H9 (cell line): ENCODE measurements around the gene HM13. TPM values are rescaled to one million over a fixed set of nuclear protein-coding genes. Genes with fewer than 3 reads are reported as not detected.

Source experiments
- DNase-seq: peaks from one replicate; pipeline ENCODE4 v3.0.0-alpha.2; 2017
- H2AFZ ChIP-seq: one replicate; pipeline ENCODE4 v1.6.1; 2013; ENCODE audit warnings: mild to moderate bottlenecking, low read length, control low read depth, moderate library complexity
- H2AK5ac ChIP-seq: 2 replicates; pipeline ENCODE4 v1.6.1; 2013; ENCODE audit warnings: low read length, control low read depth, mixed read lengths; ENCODE audit not compliant: insufficient read length
- H2BK120ac ChIP-seq: one replicate; pipeline ENCODE4 v1.6.1; 2013; ENCODE audit warnings: low read depth, mild to moderate bottlenecking, low read length, control low read depth, inconsistent platforms; ENCODE audit not compliant: poor library complexity, severe bottlenecking
- H2BK12ac ChIP-seq: 2 replicates; pipeline ENCODE4 v1.6.1; 2013; ENCODE audit warnings: low read length, control low read depth, mixed read lengths, low read depth; ENCODE audit not compliant: insufficient read length
- H2BK15ac ChIP-seq: 2 replicates; pipeline ENCODE4 v1.6.1; 2013; ENCODE audit warnings: low read depth, low read length, control low read depth
- H2BK20ac ChIP-seq: one replicate; pipeline ENCODE4 v1.6.1; 2013; ENCODE audit warnings: low read depth, mild to moderate bottlenecking, low read length, control low read depth, inconsistent platforms; ENCODE audit not compliant: poor library complexity, severe bottlenecking
- H2BK5ac ChIP-seq: 2 replicates; pipeline ENCODE4 v1.6.1; 2013; ENCODE audit warnings: low read length, control low read depth, mixed read lengths; ENCODE audit not compliant: insufficient read length
- H3K14ac ChIP-seq: 2 replicates; pipeline ENCODE4 v1.6.1; 2013; ENCODE audit warnings: low read length, control low read depth; ENCODE audit not compliant: insufficient read depth
- H3K18ac ChIP-seq: 2 replicates; pipeline ENCODE4 v1.6.1; 2013; ENCODE audit warnings: low read depth, mild to moderate bottlenecking, mixed read lengths, low read length, control low read depth; ENCODE audit not compliant: insufficient read length
- H3K23ac ChIP-seq: 2 replicates; pipeline ENCODE4 v1.6.1; 2013; ENCODE audit warnings: low read length, control low read depth, mixed read lengths, low read depth; ENCODE audit not compliant: insufficient read length
- H3K23me2 ChIP-seq: 2 replicates; pipeline ENCODE4 v1.6.1; 2013; ENCODE audit warnings: low read depth, mild to moderate bottlenecking, mixed read lengths, low read length, control low read depth; ENCODE audit not compliant: insufficient read length, poor library complexity, severe bottlenecking
- H3K27ac ChIP-seq: 2 replicates; pipeline ENCODE4 v1.5.1; 2013; ENCODE audit warnings: low read length, control low read depth, mixed read lengths, low read depth; ENCODE audit not compliant: insufficient read length
- H3K27me3 ChIP-seq: 2 replicates; pipeline ENCODE4 v1.6.1; 2013; ENCODE audit warnings: low read length, control low read depth, inconsistent platforms; ENCODE audit not compliant: insufficient read depth
- H3K4ac ChIP-seq: 2 replicates; pipeline ENCODE4 v1.6.1; 2013; ENCODE audit warnings: low read depth, mild to moderate bottlenecking, control low read depth, inconsistent platforms, low read length, moderate library complexity
- H3K4me1 ChIP-seq: 2 replicates; pipeline ENCODE4 v1.6.1; 2013; ENCODE audit warnings: low read length, control low read depth, inconsistent platforms; ENCODE audit not compliant: insufficient read depth
- H3K4me2 ChIP-seq: 2 replicates; pipeline ENCODE4 v1.6.1; 2013; ENCODE audit warnings: low read length, control low read depth, mixed read lengths; ENCODE audit not compliant: insufficient read length, insufficient read depth
- H3K56ac ChIP-seq: 2 replicates; pipeline ENCODE4 v1.6.1; 2013; ENCODE audit warnings: low read depth, mild to moderate bottlenecking, mixed read lengths, low read length, control low read depth; ENCODE audit not compliant: insufficient read length
- H3K79me1 ChIP-seq: 2 replicates; pipeline ENCODE4 v1.6.1; 2013; ENCODE audit warnings: low read depth, mild to moderate bottlenecking, moderate library complexity, low read length, control low read depth, inconsistent platforms; ENCODE audit not compliant: insufficient read depth, poor library complexity, severe bottlenecking
- H3K79me2 ChIP-seq: 2 replicates; pipeline ENCODE4 v1.6.1; 2013; ENCODE audit warnings: low read length, control low read depth, inconsistent platforms; ENCODE audit not compliant: insufficient read depth
- H3K9ac ChIP-seq: 2 replicates; pipeline ENCODE4 v1.6.1; 2013; ENCODE audit warnings: low read length, control low read depth, mixed read lengths; ENCODE audit not compliant: insufficient read length; ENCODE audit errors: extremely low read depth
- H3K9me3 ChIP-seq: one replicate; pipeline ENCODE4 v1.6.1; 2013; ENCODE audit warnings: low read depth, low read length, inconsistent platforms; ENCODE audit not compliant: control insufficient read depth
- H3T11ph ChIP-seq: one replicate; pipeline ENCODE4 v1.6.1; 2013; ENCODE audit warnings: mild to moderate bottlenecking, low read length, control low read depth, inconsistent platforms
- H4K20me1 ChIP-seq: one replicate; pipeline ENCODE4 v1.6.1; 2013; ENCODE audit not compliant: control insufficient read depth, insufficient read length, insufficient read depth
- H4K5ac ChIP-seq: 2 replicates; pipeline ENCODE4 v1.6.1; 2013; ENCODE audit warnings: low read depth, mild to moderate bottlenecking, mixed read lengths, low read length, control low read depth; ENCODE audit not compliant: insufficient read length
- H4K8ac ChIP-seq: replicated peaks from 2 replicates; pipeline ENCODE4 v1.6.1; 2013; ENCODE audit warnings: low read length, control low read depth, mixed read lengths, low read depth; ENCODE audit not compliant: insufficient read length
- H4K91ac ChIP-seq: 2 replicates; pipeline ENCODE4 v1.6.1; 2013; ENCODE audit warnings: low read depth, mild to moderate bottlenecking, moderate library complexity, mixed read lengths, low read length, control low read depth; ENCODE audit not compliant: insufficient read length
- H3K27ac Mint-ChIP-seq, 3 experiments: 2 replicates in 2 of 3; 3 replicates in 1 of 3; pipeline ENCODE4 v1.8.0; 2020 to 2021; ENCODE audit warnings: mixed read lengths in 3 of 3, mild to moderate bottlenecking in 1 of 3, moderate library complexity in 1 of 3
- H3K27me3 Mint-ChIP-seq: 2 replicates; pipeline ENCODE4 v1.8.0; 2021; ENCODE audit warnings: low read depth, mild to moderate bottlenecking, moderate library complexity, mixed read lengths
- H3K36me3 Mint-ChIP-seq, 3 experiments: 2 replicates in 2 of 3; 3 replicates in 1 of 3; pipeline ENCODE4 v1.8.0; 2020 to 2021; ENCODE audit warnings: low read depth in 3 of 3, mixed read lengths in 3 of 3; ENCODE audit not compliant: insufficient read depth in 1 of 3
- H3K4me1 Mint-ChIP-seq, 2 experiments: 2 replicates each; pipeline ENCODE4 v1.8.0; 2020; ENCODE audit warnings: mixed read lengths in 2 of 2
- H3K4me3 Mint-ChIP-seq, 2 experiments: 2 replicates in 1 of 2; 3 replicates in 1 of 2; pipeline ENCODE4 v1.8.0; 2020 to 2021; ENCODE audit warnings: mild to moderate bottlenecking in 2 of 2, mixed read lengths in 2 of 2, moderate library complexity in 1 of 2
- H3K9me3 Mint-ChIP-seq, 2 experiments: 2 replicates in 1 of 2; 3 replicates in 1 of 2; pipeline ENCODE4 v1.8.0; 2020; ENCODE audit warnings: mild to moderate bottlenecking in 2 of 2, mixed read lengths in 2 of 2, moderate library complexity in 1 of 2
- WGBS: extraction: QIAGEN DNeasy Blood & Tissue Kit; methylation state at CpG from one replicate; pipeline ENCODE4 v1.1.7; 2013; ENCODE audit warnings: missing lambda C conversion rate, low lambda C conversion rate, mixed read lengths; ENCODE audit not compliant: insufficient read length; ENCODE audit errors: extremely low coverage; 5-methylcytosine and 5-hydroxymethylcytosine counted together
- total RNA-seq: library from RNA; stranded (reverse); gene quantifications from 2 replicates; pipeline ENCODE4 v1.2.1, GENCODE V29; 2021
- TF ChIP-seq, protein P1 (sequence below): fragments of 200-600 bp; sonication (generic); conservative IDR thresholded peaks from 3 replicates; pipeline ENCODE4 v1.8.0; 2021; ENCODE audit warnings: antibody characterized with exemption, mild to moderate bottlenecking

Gene HM13
- total RNA-seq, 1 experiment from 2014 or later: 169 TPM

DNA sequence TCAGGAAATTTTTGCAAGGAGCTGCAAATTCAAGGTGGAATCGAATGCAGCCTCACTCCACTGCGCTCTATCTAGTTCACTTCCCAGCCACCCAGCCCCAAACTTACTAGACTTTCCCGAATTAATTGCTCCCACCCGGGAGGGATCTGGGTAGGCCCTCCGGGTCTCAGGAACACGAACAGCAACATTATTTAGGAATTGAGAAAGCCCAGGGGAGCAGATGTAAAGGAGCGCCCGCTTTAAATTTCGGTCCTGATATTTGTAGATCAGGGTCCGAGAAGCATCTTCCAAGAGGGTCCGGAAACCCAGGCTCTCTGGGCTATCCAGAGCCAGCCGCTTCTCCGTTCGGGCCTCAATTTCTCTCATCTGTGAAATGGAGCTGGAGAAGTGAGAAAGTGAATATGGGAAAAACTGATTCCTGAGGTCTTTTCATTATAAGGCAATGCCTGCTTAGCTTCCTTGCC, 90.4 kb downstream of the HM13 start:
- Histone ChIP-seq H2BK120ac (peak overlapping the region; percentile 48), H2AK5ac (no peak overlapping the region), H3T11ph (no peak overlapping the region), H2BK12ac (no peak overlapping the region), H3K79me1 (no peaks in the 10 kb centered on the region), H2BK15ac (no peak overlapping the region), H4K20me1 (no peaks in the 10 kb centered on the region), H3K4me1 (peaks cover 5% of the 10 kb centered on the region; the same call in 1 of the 2 replicates), H4K91ac (no peak overlapping the region), H3K79me2 (peaks cover 4% of the 10 kb centered on the region; the same call in 1 of the 2 replicates), H3K9me3 (no peaks in the 10 kb centered on the region), H2BK20ac (no peak overlapping the region), H3K27me3 (no peaks in the 10 kb centered on the region), H3K56ac (no peak overlapping the region), H3K4me2 (peak overlapping the region; percentile 57), H3K27ac (no peak overlapping the region), H3K18ac (peak overlapping the region; percentile 8), H2BK5ac (no peak overlapping the region), H2AFZ (no peak overlapping the region), H3K23ac (no peak overlapping the region), H3K23me2 (peaks cover 17% of the 10 kb centered on the region), H3K4ac (no peak overlapping the region; the same call in 1 of the 2 replicates), H4K8ac (no peak overlapping the region), H4K5ac (no peak overlapping the region), H3K14ac (peak overlapping the region; percentile 19; the same call in 1 of the 2 replicates), H3K9ac (no peak overlapping the region)
- WGBS: no CpG with 5 or more reads among the region's 14 CpGs
- Mint-ChIP-seq H3K27ac (peak overlapping the region; percentile 95 to 100 (median 98); a peak in 6 of 7 replicates), H3K9me3 (peaks cover 3% of the 10 kb centered on the region in 2 experiments; a peak in 2 of 5 replicates), H3K4me3 (peak overlapping the region; percentile 93 to 97), H3K4me1 (peaks cover 34 to 42% of the 10 kb centered on the region in 2 experiments), H3K27me3 (peaks cover 2% of the 10 kb centered on the region), H3K36me3 (peaks cover 6 to 22% (median 18%) of the 10 kb centered on the region in 3 experiments)
- TF ChIP-seq, protein P1, sequence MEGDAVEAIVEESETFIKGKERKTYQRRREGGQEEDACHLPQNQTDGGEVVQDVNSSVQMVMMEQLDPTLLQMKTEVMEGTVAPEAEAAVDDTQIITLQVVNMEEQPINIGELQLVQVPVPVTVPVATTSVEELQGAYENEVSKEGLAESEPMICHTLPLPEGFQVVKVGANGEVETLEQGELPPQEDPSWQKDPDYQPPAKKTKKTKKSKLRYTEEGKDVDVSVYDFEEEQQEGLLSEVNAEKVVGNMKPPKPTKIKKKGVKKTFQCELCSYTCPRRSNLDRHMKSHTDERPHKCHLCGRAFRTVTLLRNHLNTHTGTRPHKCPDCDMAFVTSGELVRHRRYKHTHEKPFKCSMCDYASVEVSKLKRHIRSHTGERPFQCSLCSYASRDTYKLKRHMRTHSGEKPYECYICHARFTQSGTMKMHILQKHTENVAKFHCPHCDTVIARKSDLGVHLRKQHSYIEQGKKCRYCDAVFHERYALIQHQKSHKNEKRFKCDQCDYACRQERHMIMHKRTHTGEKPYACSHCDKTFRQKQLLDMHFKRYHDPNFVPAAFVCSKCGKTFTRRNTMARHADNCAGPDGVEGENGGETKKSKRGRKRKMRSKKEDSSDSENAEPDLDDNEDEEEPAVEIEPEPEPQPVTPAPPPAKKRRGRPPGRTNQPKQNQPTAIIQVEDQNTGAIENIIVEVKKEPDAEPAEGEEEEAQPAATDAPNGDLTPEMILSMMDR: no peak
- DNase-seq: no peak
